Limb (tissue), 2 donors: ENCODE results near the gene GKN2.
A peak's percentile ranks its signal among the peaks of the same experiment; 100 is the strongest.

Experiments
- DNase-seq, 2 donors: peaks; one replicate each; pipeline ENCODE4 v3.0.0-alpha.2; 2016; ENCODE audit errors: extremely low spot score in 2 of 2

The GKN2 gene

GRCh38 chr2:68952887-68953521, at the start of gene GKN2:
Gene GKN2 (minus strand): TSS chr2:68952893. CDS start chr2:68952861, 32 bp downstream.
- no peak for DNase-seq

- DNase-seq: no peak
These were observed 49.2 kb upstream of the GKN2 start for GRCh38 chr2:69001879-69002278.

GRCh38 chr2:68997401-68997800, 44.7 kb upstream of the GKN2 start:
- DNase-seq: no peak

- no peak for DNase-seq
These were observed 43.2 kb upstream of the GKN2 start for GRCh38 chr2:68995916-68996315.

GRCh38 chr2:68994864-68995263, 42.2 kb upstream of the GKN2 start:
- DNase-seq: no peak

- DNase-seq: no peak
These were observed 41.0 kb upstream of the GKN2 start for GRCh38 chr2:68993660-68994059.

- no peak for DNase-seq
These were observed 40.2 kb upstream of the GKN2 start for GRCh38 chr2:68992933-68993332.

GRCh38 chr2:68992341-68992740, 39.6 kb upstream of the GKN2 start:
- DNase-seq: no peak

- DNase-seq: no peak
These were observed 36.3 kb upstream of the GKN2 start for GRCh38 chr2:68989035-68989434.

GRCh38 chr2:68987021-68987503, 34.4 kb upstream of the GKN2 start:
- DNase-seq: no peak

- no peak for DNase-seq
These were observed 28.3 kb upstream of the GKN2 start for GRCh38 chr2:68980956-68981355.

- DNase-seq: no peak
These were observed 25.4 kb upstream of the GKN2 start for GRCh38 chr2:68978098-68978497.

- DNase-seq: no peak
These were observed 24.8 kb upstream of the GKN2 start for GRCh38 chr2:68977453-68977852.

GRCh38 chr2:68975844-68976243, 23.2 kb upstream of the GKN2 start:
- DNase-seq: no peak

- DNase-seq: no peak
These were observed 22.4 kb upstream of the GKN2 start for GRCh38 chr2:68974946-68975665.

GRCh38 chr2:68974251-68974650, 21.6 kb upstream of the GKN2 start, which contains the start of gene GKN1:
Gene GKN1 (plus strand): TSS chr2:68974636. CDS start chr2:68974678, 42 bp downstream.
- DNase-seq: no peak

GRCh38 chr2:68971591-68972231, 19.0 kb upstream of the GKN2 start:
- DNase-seq: no peak

- DNase-seq: peak in 1 of 2 donors; percentile 49
These were observed 18.0 kb upstream of the GKN2 start for GRCh38 chr2:68970566-68971265.

GRCh38 chr2:68969736-68970490, 17.2 kb upstream of the GKN2 start:
- peak in 1 of 2 donors; percentile 39 for DNase-seq

- no peak for DNase-seq
These were observed 15.5 kb upstream of the GKN2 start for GRCh38 chr2:68968221-68968620.

- no peak for DNase-seq
These were observed 11.6 kb upstream of the GKN2 start for GRCh38 chr2:68964282-68964681.
